Caco-2 (cell line): ENCODE data around the gene SUN1. TPM values are rescaled to one million over a fixed set of nuclear protein-coding genes. Genes with fewer than 3 reads are reported as not detected.

Experiments
- BruUV-seq: library from RNA; stranded (reverse); fragments of 400-500 nt; replicated peaks from 2 replicates; lab custom pipeline; 2021; lab: Mats Ljungman, UMichigan
- CTCF ChIA-PET: fragments of 300-600 bp; sonication (Branson Sonifier 250); formaldehyde crosslinking; loops from one replicate; lab custom pipeline; 2022; ENCODE audit warnings: antibody characterized with exemption; lab: Charles Lee
- POLR2A ChIA-PET: fragments of 300-600 bp; sonication (Branson Sonifier 250); formaldehyde crosslinking; loops from one replicate; lab custom pipeline; 2022; ENCODE audit warnings: antibody characterized with exemption; lab: Charles Lee
- DNase-seq, 2 experiments: peaks; one replicate each; pipeline versions ENCODE4 v3.0.0 to v3.0.0-alpha.2; 2020 to 2022
- H3K27me3 ChIP-seq: replicated peaks from 2 replicates; pipeline ENCODE4 v1.6.0; 2011; ENCODE audit warnings: low read length; ENCODE audit not compliant: control insufficient read depth, insufficient read depth
- H3K36me3 ChIP-seq: 2 replicates; pipeline ENCODE4 v1.5.1; 2011; ENCODE audit warnings: low read length; ENCODE audit not compliant: control insufficient read depth, insufficient read depth
- H3K4me1 ChIP-seq: fragments of 250-450 bp; sonication (Bioruptor Pico); 2 replicates; pipeline ENCODE4 v1.5.1; 2020; ENCODE audit warnings: mild to moderate bottlenecking
- H3K4me3 ChIP-seq: 2 replicates; pipeline ENCODE4 v1.5.1; 2011; ENCODE audit warnings: low read depth, mild to moderate bottlenecking, control low read depth, low read length
- H3K9me3 ChIP-seq: fragments of 250-450 bp; sonication (Bioruptor Pico); 2 replicates; pipeline ENCODE4 v1.5.1; 2020; ENCODE audit warnings: mild to moderate bottlenecking, moderate library complexity
- H3K27ac Mint-ChIP-seq: one replicate; pipeline ENCODE4 v1.8.0; 2022; ENCODE audit warnings: mixed read lengths; ENCODE audit not compliant: unreplicated experiment
- H3K27me3 Mint-ChIP-seq: one replicate; pipeline ENCODE4 v1.8.0; 2022; ENCODE audit warnings: mixed read lengths; ENCODE audit not compliant: insufficient read depth, unreplicated experiment
- H3K36me3 Mint-ChIP-seq: one replicate; pipeline ENCODE4 v1.8.0; 2022; ENCODE audit warnings: mild to moderate bottlenecking, mixed read lengths; ENCODE audit not compliant: insufficient read depth, unreplicated experiment
- H3K4me1 Mint-ChIP-seq: one replicate; pipeline ENCODE4 v1.8.0; 2022; ENCODE audit warnings: low read depth, mixed read lengths; ENCODE audit not compliant: unreplicated experiment
- H3K4me3 Mint-ChIP-seq: one replicate; pipeline ENCODE4 v1.8.0; 2022; ENCODE audit warnings: mild to moderate bottlenecking, moderate library complexity, mixed read lengths; ENCODE audit not compliant: unreplicated experiment
- H3K9me3 Mint-ChIP-seq: one replicate; pipeline ENCODE4 v1.8.0; 2022; ENCODE audit warnings: mixed read lengths; ENCODE audit not compliant: unreplicated experiment
- CTCF ChIP-seq, 2 experiments: fragments of 200-600 bp in 1 of 2; IDR thresholded peaks; 1 replicate in 1 of 2; 2 replicates in 1 of 2; pipeline versions ENCODE4 v1.5.1 to v1.8.0; 2011 to 2022; ENCODE audit warnings: antibody characterized with exemption in 1 of 2, control low read depth in 1 of 2, inconsistent platforms in 1 of 2, low read depth in 1 of 2, low read length in 1 of 2, mild to moderate bottlenecking in 1 of 2, moderate library complexity in 1 of 2; ENCODE audit not compliant: insufficient read depth in 1 of 2, severe bottlenecking in 1 of 2, unreplicated experiment in 1 of 2
- intact Hi-C: fragments of 100-400 bp; cut with micrococcal nuclease; formaldehyde crosslinking; loops from one replicate; pipeline ENCODE4 v1.10.0; 2022; ENCODE audit not compliant: unreplicated experiment
- total RNA-seq: library from RNA; stranded (reverse); gene quantifications from 2 replicates; pipeline ENCODE4 v1.2.3, GENCODE V29; 2022

The SUN1 gene
- total RNA-seq, 1 experiment from 2014 or later: 146 TPM

GRCh38 chr7:865921-866320 is 33.6 kb downstream of the SUN1 start:
- no peaks in the 10 kb centered on the region for H3K27me3 Mint-ChIP-seq
- H3K36me3 ChIP-seq: peaks cover 2% of the 10 kb centered on the region
- no TSS peak for BruUV-seq

GRCh38 chr7:867001-867405 is 34.7 kb downstream of the SUN1 start:
- Mint-ChIP-seq H3K36me3 (peaks cover 78% of the 10 kb centered on the region), H3K4me1 (peaks cover 5% of the 10 kb centered on the region), H3K9me3 (no peaks in the 10 kb centered on the region), H3K27me3 (no peaks in the 10 kb centered on the region), H3K27ac (no peak overlapping the region), H3K4me3 (no peak overlapping the region)
- Histone ChIP-seq H3K27me3 (no peaks in the 10 kb centered on the region), H3K4me3 (no peak overlapping the region), H3K4me1 (peaks cover 3% of the 10 kb centered on the region), H3K36me3 (peaks cover 3% of the 10 kb centered on the region), H3K9me3 (no peaks in the 10 kb centered on the region)
- intact Hi-C loops: no loop called here
- POLR2A ChIA-PET: no interaction called here
- CTCF ChIA-PET: interaction anchor here (0.6 kb wide), 1 partner anchor 701 kb away, joined by 4 read pairs; no protein-coding TSS in a partner anchor
- DNase-seq: no peak
- TF ChIP-seq CTCF (IDR thresholded peaks at IDR 0.05; ENCODE audit: insufficient read depth in 1 of 2, low read depth in 1 of 2, low read length in 1 of 2, severe bottlenecking in 1 of 2, unreplicated experiment in 1 of 2): no peak
- no TSS peak for BruUV-seq

More at GRCh38 chr7:865921-866320, 33.6 kb downstream of the SUN1 start:
- no peaks in the 10 kb centered on the region for H3K9me3 Mint-ChIP-seq
- Histone ChIP-seq H3K27me3 (no peaks in the 10 kb centered on the region), H3K4me1 (peaks cover 14% of the 10 kb centered on the region), H3K9me3 (no peaks in the 10 kb centered on the region), H3K4me3 (no peak overlapping the region)
- H3K4me3 Mint-ChIP-seq: no peak overlapping the region
- no peak overlapping the region for H3K27ac Mint-ChIP-seq
- peaks cover 78% of the 10 kb centered on the region for H3K36me3 Mint-ChIP-seq
- no peak for TF ChIP-seq CTCF (IDR thresholded peaks at IDR 0.05; ENCODE audit: insufficient read depth in 1 of 2, low read depth in 1 of 2, low read length in 1 of 2, severe bottlenecking in 1 of 2, unreplicated experiment in 1 of 2)
- H3K4me1 Mint-ChIP-seq: peaks cover 16% of the 10 kb centered on the region
- POLR2A ChIA-PET: no interaction called here
- CTCF ChIA-PET: no interaction called here
- intact Hi-C loops: no loop called here
- DNase-seq: no peak

GRCh38 chr7:867406-868188 is 35.3 kb downstream of the SUN1 start:
- CTCF ChIA-PET: interaction anchor here (0.5 to 0.6 kb wide), 2 partner anchors 68 to 702 kb away, joined by 4 to 5 read pairs; no protein-coding TSS in a partner anchor
- Histone ChIP-seq H3K4me1 (no peaks in the 10 kb centered on the region), H3K4me3 (no peak overlapping the region), H3K27me3 (no peaks in the 10 kb centered on the region), H3K36me3 (peaks cover 5% of the 10 kb centered on the region), H3K9me3 (no peaks in the 10 kb centered on the region)
- no TSS peak for BruUV-seq
- POLR2A ChIA-PET: no interaction called here
- no peak for TF ChIP-seq CTCF (IDR thresholded peaks at IDR 0.05; ENCODE audit: insufficient read depth in 1 of 2, low read depth in 1 of 2, low read length in 1 of 2, severe bottlenecking in 1 of 2, unreplicated experiment in 1 of 2)
- intact Hi-C loops: no loop called here
- Mint-ChIP-seq H3K4me3 (no peak overlapping the region), H3K9me3 (no peaks in the 10 kb centered on the region), H3K27me3 (no peaks in the 10 kb centered on the region), H3K4me1 (no peaks in the 10 kb centered on the region), H3K36me3 (peaks cover 78% of the 10 kb centered on the region), H3K27ac (no peak overlapping the region)
- no peak for DNase-seq
